Measurements from ENCODE around the gene ANKRD10. TPM values are rescaled to one million over a fixed set of nuclear protein-coding genes. Genes with fewer than 3 reads are reported as not detected.

Gene ANKRD10
- total and polyA plus RNA-seq, 10 of the 15 experiments (the other 5 are each of a cell fraction or from before 2014, with no cell fraction given), result 47.1 to 199 (median 97.2) TPM

DNA sequence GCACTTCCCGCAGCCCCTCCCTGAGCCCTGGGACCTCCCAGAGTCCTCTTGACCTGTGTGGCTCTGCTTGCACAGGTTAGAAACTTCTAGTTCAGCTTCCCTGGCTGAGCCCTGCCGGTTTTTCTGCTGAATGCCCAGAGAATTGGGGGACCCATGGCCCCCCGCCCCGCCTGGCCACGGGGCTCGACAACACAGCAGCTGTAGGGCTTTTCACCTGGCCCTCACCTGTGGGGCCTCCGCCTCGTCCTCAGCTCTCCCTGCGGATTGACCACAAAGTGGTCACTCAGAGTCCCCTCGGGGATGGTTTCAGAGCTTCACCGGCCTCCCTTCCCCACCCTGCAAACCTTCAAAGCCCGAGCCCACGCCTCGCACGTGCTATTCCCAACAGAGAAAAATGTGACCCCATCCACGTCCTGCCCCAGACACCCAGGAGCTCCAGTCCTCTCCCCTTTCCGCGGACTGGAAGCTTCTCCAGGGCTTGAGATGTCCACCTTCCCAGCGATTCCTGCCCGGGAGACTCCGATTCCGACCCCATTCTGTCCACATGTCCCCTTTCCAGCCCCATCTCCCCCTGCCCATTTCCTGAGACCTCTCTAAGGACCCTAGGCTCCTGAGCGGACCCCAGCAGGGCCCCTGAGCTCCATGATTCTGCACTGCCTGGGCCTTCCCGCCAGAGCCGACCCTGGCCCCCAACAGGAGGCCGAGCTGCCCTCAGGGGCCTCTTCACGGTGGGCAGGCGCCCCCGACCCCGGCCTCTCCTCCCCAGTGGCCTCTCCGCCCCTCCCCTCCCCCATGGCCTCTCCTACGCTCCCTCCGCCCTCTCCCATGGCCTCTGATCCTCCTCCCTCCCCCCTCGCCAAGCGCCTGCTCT lies 41.9 kb downstream of the ANKRD10 start:
- Histone ChIP-seq H3K9me3 (replicated peaks; ENCODE audit: control insufficient read depth, insufficient read depth, low read length) (no peaks in the 10 kb centered on the region; the same call in 2 of the 3 replicates), H3K27me3 (replicated peaks in 1 of 2; ENCODE audit: control insufficient read depth in 2 of 2, insufficient read depth in 2 of 2, low read length in 1 of 2) (no peaks in the 10 kb centered on the region), H3K9ac (ENCODE audit: control insufficient read depth, insufficient read depth, low read length) (no peak overlapping the region), H3K79me2 (ENCODE audit: control insufficient read depth, insufficient read depth, low read length) (no peaks in the 10 kb centered on the region), H3K4me2 (ENCODE audit: control insufficient read depth, insufficient read depth) (no peak overlapping the region), H2AFZ (ENCODE audit: control insufficient read depth, low read depth, low read length) (no peak overlapping the region), H3K27ac (ENCODE audit: control insufficient read depth, insufficient read depth) (no peak overlapping the region), H3K4me1 (ENCODE audit: control insufficient read depth, insufficient read depth, low read length) (no peaks in the 10 kb centered on the region), H3K36me3 (ENCODE audit: control insufficient read depth in 2 of 2, insufficient read depth in 2 of 2, low read length in 1 of 2) (no peaks in the 10 kb centered on the region), H4K20me1 (ENCODE audit: control insufficient read depth, insufficient read depth) (no peaks in the 10 kb centered on the region), H3K4me3 (no peak overlapping the region)
- TF ChIP-seq SP1 (IDR thresholded peaks at IDR 0.05; ENCODE audit: low read depth, low read length), result no peak
- TF ChIP-seq HCFC1 (IDR thresholded peaks at IDR 0.05; ENCODE audit: low read length), result no peak
- TF ChIP-seq SREBF2 (IDR thresholded peaks at IDR 0.05; ENCODE audit: low read length), result no peak
- TF ChIP-seq IKZF2 (IDR thresholded peaks at IDR 0.05), result no peak
- no peak for TF ChIP-seq NR2C2 (IDR thresholded peaks at IDR 0.05; ENCODE audit: borderline replicate concordance, control insufficient read depth, insufficient read length, low read depth)
- no peak for TF ChIP-seq RCOR1 (conservative IDR thresholded peaks at IDR 0.05; ENCODE audit: low read depth, low read length)
- TF ChIP-seq, protein P1, sequence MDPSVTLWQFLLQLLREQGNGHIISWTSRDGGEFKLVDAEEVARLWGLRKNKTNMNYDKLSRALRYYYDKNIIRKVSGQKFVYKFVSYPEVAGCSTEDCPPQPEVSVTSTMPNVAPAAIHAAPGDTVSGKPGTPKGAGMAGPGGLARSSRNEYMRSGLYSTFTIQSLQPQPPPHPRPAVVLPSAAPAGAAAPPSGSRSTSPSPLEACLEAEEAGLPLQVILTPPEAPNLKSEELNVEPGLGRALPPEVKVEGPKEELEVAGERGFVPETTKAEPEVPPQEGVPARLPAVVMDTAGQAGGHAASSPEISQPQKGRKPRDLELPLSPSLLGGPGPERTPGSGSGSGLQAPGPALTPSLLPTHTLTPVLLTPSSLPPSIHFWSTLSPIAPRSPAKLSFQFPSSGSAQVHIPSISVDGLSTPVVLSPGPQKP (IDR thresholded peaks at IDR 0.05; ENCODE audit: low read depth, low read length), result no peak
- TF ChIP-seq ZSCAN29 (IDR thresholded peaks at IDR 0.05), result no peak
- no peak for TF ChIP-seq STAT3 (IDR thresholded peaks at IDR 0.05; ENCODE audit: low read depth, low read length)
- no peak for TF ChIP-seq NFYA (IDR thresholded peaks at IDR 0.05; ENCODE audit: borderline replicate concordance, low read depth, low read length)
- TF ChIP-seq, protein P2, sequence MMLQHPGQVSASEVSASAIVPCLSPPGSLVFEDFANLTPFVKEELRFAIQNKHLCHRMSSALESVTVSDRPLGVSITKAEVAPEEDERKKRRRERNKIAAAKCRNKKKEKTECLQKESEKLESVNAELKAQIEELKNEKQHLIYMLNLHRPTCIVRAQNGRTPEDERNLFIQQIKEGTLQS (IDR thresholded peaks at IDR 0.05; ENCODE audit: borderline replicate concordance, extremely low read depth, low read depth, low read length), result no peak
- no peak for TF ChIP-seq LARP7 (IDR thresholded peaks at IDR 0.05)
- no peak for TF ChIP-seq CREB1 (IDR thresholded peaks at IDR 0.05; ENCODE audit: low read depth)
- TF ChIP-seq ZBED1 (IDR thresholded peaks at IDR 0.05; ENCODE audit: borderline replicate concordance), result no peak
- no peak for TF ChIP-seq RELA (IDR thresholded peaks at IDR 0.05; ENCODE audit: borderline replicate concordance, partially characterized antibody)
- TF ChIP-seq MEF2B (IDR thresholded peaks at IDR 0.05; ENCODE audit: partially characterized antibody, poor library complexity, severe bottlenecking), result no peak
- TF ChIP-seq NR2C1 (IDR thresholded peaks at IDR 0.05), result no peak
- TF ChIP-seq, protein P3, sequence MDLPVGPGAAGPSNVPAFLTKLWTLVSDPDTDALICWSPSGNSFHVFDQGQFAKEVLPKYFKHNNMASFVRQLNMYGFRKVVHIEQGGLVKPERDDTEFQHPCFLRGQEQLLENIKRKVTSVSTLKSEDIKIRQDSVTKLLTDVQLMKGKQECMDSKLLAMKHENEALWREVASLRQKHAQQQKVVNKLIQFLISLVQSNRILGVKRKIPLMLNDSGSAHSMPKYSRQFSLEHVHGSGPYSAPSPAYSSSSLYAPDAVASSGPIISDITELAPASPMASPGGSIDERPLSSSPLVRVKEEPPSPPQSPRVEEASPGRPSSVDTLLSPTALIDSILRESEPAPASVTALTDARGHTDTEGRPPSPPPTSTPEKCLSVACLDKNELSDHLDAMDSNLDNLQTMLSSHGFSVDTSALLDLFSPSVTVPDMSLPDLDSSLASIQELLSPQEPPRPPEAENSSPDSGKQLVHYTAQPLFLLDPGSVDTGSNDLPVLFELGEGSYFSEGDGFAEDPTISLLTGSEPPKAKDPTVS (IDR thresholded peaks at IDR 0.05; ENCODE audit: low read depth, low read length), result no peak
- no peak for TF ChIP-seq SREBF1 (IDR thresholded peaks at IDR 0.05; ENCODE audit: low read length)
- TF ChIP-seq TBL1XR1 (IDR thresholded peaks at IDR 0.05; ENCODE audit: low read depth, low read length), result no peak
- WGBS (ENCODE audit: insufficient coverage, insufficient replicate concordance, low lambda C conversion rate, missing lambda C conversion rate), result 61% methylated on average over 28 of the region's 35 CpGs
- ChIA-PET CTCF (no interaction called here), POLR2A (no interaction called here), SMC1A (ENCODE audit: uncharacterized antibody, unreplicated experiment) (no interaction called here), RAD21 (ENCODE audit: unreplicated experiment) (no interaction called here)
- in situ Hi-C loops (cut with MboI), result no loop called here
- FAIRE-seq (no peak), DNase-seq (ENCODE audit: low read depth, low spot score) (no peak), ATAC-seq (no peak)
- intact Hi-C loops (cut with micrococcal nuclease; ENCODE audit: unreplicated experiment), result no loop called here
- BruUV-seq (replicated peaks), result no TSS peak
